Measurements from ENCODE around the gene PARD3. TPM values are rescaled to one million over a fixed set of nuclear protein-coding genes. Genes with fewer than 3 reads are reported as not detected.

Gene PARD3
- total RNA-seq, 1 donor from 2014 or later = 1.7 TPM

DNA sequence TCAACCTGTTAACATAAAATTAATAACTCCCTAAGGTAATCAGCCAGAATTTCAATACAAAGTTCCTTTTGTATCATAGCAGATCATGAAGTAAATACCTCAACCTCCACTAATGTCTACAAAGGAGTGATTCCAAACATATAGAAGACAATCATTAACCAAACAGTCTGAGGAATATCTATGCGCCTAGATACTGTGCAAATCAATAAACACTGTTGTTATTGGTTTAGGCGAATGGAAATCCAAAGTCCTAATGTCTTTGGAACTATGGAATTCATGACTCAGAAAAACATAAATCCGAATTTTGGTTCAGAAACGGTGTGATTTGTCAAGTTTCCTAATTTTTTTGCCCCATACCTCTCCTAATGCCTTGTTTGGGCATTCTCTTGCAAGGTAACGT, 469.7 kb downstream of the PARD3 start:
- Mint-ChIP-seq H3K4me3 (no peak overlapping the region), H3K27ac (no peak overlapping the region), H3K36me3 (ENCODE audit: low read depth) (no peaks in the 10 kb centered on the region), H3K27me3 (ENCODE audit: insufficient read depth) (no peaks in the 10 kb centered on the region), H3K4me1 (ENCODE audit: low read depth) (no peaks in the 10 kb centered on the region), H3K9me3 (no peaks in the 10 kb centered on the region)
- intact Hi-C loops (cut with micrococcal nuclease) = no loop called here
- no peak for DNase-seq (ENCODE audit: low spot score)

DNA sequence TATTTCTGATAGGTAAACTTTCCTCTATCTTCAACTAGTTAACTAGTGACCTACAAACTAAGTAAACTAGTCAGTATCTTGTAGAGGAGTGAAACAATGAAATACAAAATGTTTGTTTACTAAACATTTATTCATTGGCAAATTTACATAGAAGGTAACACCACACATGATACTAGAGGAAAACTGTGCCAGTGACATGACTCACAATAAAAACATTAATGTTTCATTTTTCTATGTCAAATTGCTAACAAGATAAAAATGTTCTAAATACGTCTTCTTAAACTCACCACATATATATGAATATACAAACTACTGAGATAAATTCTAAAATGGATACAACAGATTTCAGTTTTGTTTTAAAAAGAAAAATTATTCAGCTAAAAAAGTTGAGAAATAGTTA, 471.3 kb downstream of the PARD3 start:
- Mint-ChIP-seq H3K4me1 (ENCODE audit: low read depth) (no peaks in the 10 kb centered on the region), H3K9me3 (no peaks in the 10 kb centered on the region), H3K27me3 (ENCODE audit: insufficient read depth) (no peaks in the 10 kb centered on the region), H3K36me3 (ENCODE audit: low read depth) (no peaks in the 10 kb centered on the region), H3K4me3 (no peak overlapping the region), H3K27ac (no peak overlapping the region)
- intact Hi-C loops (cut with micrococcal nuclease) = no loop called here
- DNase-seq (ENCODE audit: low spot score) = no peak

DNA sequence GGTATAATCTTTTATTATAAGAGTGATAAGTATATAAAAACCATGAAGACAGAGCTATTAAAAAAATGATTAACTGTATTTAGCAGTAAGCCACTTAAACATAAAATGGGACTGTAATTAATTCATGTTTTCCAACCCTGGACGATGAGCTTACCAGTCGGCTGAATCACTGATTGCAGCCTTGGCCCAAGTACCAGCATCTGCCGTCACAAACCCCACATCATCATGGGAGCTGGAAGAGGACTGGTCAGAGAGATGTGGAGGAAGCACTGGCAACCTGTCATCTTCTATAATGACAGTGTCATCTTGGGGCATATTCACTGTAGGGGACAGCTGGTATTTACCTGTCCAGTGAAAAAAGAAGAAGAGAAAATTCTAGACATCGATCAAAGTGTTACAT, 473.6 kb downstream of the PARD3 start:
- intact Hi-C loops (cut with micrococcal nuclease) = no loop called here
- no peak overlapping the region for H3K4me3 Mint-ChIP-seq
- no peaks in the 10 kb centered on the region for H3K9me3 Mint-ChIP-seq
- no peaks in the 10 kb centered on the region for H3K4me1 Mint-ChIP-seq (ENCODE audit: low read depth)
- H3K36me3 Mint-ChIP-seq (ENCODE audit: low read depth) = no peaks in the 10 kb centered on the region
- no peak overlapping the region for H3K27ac Mint-ChIP-seq
- no peak for DNase-seq (ENCODE audit: low spot score)
- no peaks in the 10 kb centered on the region for H3K27me3 Mint-ChIP-seq (ENCODE audit: insufficient read depth)

- no peaks in the 10 kb centered on the region for H3K9me3 Mint-ChIP-seq
- no peaks in the 10 kb centered on the region for H3K36me3 Mint-ChIP-seq (ENCODE audit: low read depth)
- DNase-seq (ENCODE audit: low spot score) = no peak
- H3K27me3 Mint-ChIP-seq (ENCODE audit: insufficient read depth) = no peaks in the 10 kb centered on the region
- intact Hi-C loops (cut with micrococcal nuclease) = no loop called here
- no peak overlapping the region for H3K27ac Mint-ChIP-seq
- H3K4me3 Mint-ChIP-seq = no peak overlapping the region
- H3K4me1 Mint-ChIP-seq (ENCODE audit: low read depth) = no peaks in the 10 kb centered on the region
These were observed 474.2 kb downstream of the PARD3 start for GRCh38 chr10:34340934-34341333.

- Mint-ChIP-seq H3K36me3 (ENCODE audit: low read depth) (no peaks in the 10 kb centered on the region), H3K4me1 (ENCODE audit: low read depth) (no peaks in the 10 kb centered on the region), H3K27me3 (ENCODE audit: insufficient read depth) (no peaks in the 10 kb centered on the region), H3K4me3 (no peak overlapping the region), H3K9me3 (no peaks in the 10 kb centered on the region), H3K27ac (no peak overlapping the region)
- intact Hi-C loops (cut with micrococcal nuclease) = no loop called here
- DNase-seq (ENCODE audit: low spot score) = no peak
These were observed 475.1 kb downstream of the PARD3 start for GRCh38 chr10:34339816-34340553.

DNA sequence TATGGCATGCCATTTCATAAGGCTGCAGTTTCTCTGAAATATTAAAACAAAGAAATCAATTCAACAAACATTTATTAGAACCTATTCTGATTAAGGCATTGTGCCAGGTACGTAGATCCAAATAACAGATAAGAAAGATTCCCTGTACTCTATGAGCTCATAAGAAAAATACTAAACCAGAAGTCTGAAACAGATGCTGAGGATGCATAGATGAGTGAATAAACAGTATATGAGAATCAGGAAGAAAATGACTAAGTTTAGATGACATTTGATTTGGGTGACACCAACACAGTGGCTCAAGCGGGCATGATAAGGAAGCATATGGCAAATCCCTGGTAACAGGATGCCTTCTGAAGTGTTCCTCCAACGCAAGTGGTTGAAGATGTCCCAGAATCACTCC, 477.2 kb downstream of the PARD3 start:
- no peak overlapping the region for H3K4me3 Mint-ChIP-seq
- no peaks in the 10 kb centered on the region for H3K36me3 Mint-ChIP-seq (ENCODE audit: low read depth)
- no peak for DNase-seq (ENCODE audit: low spot score)
- H3K4me1 Mint-ChIP-seq (ENCODE audit: low read depth) = no peaks in the 10 kb centered on the region
- H3K9me3 Mint-ChIP-seq = no peaks in the 10 kb centered on the region
- H3K27ac Mint-ChIP-seq = no peak overlapping the region
- peaks cover 3% of the 10 kb centered on the region for H3K27me3 Mint-ChIP-seq (ENCODE audit: insufficient read depth)
- intact Hi-C loops (cut with micrococcal nuclease) = no loop called here

DNA sequence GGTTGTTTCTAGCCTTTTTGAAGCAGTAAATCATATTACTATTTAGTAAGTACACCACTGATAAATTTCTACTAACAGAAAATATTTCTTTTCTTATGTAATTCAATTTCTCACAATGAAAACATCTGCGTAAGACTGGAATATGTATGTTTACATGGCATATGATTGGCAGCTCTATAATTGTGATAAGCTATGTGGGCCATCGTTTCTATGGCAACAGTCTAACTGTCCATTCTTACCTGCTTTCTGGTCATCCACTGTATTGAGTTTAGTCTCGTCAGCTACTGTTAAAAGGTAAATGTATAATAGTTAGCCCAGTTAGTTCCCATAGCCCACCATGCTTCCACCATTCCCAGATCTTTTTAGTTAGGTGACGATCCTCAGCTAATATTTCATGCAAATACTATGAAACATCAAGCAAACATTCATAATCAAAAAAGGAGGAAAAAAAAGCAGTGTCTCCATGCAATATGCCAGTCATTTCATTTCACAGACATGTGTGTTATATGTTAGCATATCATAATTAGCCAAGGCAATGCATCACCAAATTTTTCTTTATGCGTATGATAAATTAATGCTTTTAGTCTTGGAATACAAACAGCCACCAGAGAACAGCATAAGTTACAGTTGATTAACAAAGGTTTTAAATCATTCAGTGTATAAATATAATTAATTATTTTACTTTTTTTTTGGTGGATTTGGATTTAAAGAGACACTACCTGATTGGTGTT, 479.0 kb downstream of the PARD3 start:
- Mint-ChIP-seq H3K27me3 (ENCODE audit: insufficient read depth) (peaks cover 3% of the 10 kb centered on the region), H3K4me3 (no peak overlapping the region), H3K27ac (no peak overlapping the region), H3K4me1 (ENCODE audit: low read depth) (no peaks in the 10 kb centered on the region), H3K9me3 (no peaks in the 10 kb centered on the region), H3K36me3 (ENCODE audit: low read depth) (no peaks in the 10 kb centered on the region)
- intact Hi-C loops (cut with micrococcal nuclease) = no loop called here
- DNase-seq (ENCODE audit: low spot score) = no peak

GRCh38 chr10:34334908-34335307, 480.2 kb downstream of the PARD3 start:
- no peak for DNase-seq (ENCODE audit: low spot score)
- Mint-ChIP-seq H3K4me1 (ENCODE audit: low read depth) (no peaks in the 10 kb centered on the region), H3K27ac (no peak overlapping the region), H3K36me3 (ENCODE audit: low read depth) (no peaks in the 10 kb centered on the region), H3K9me3 (no peaks in the 10 kb centered on the region), H3K27me3 (ENCODE audit: insufficient read depth) (peaks cover 3% of the 10 kb centered on the region), H3K4me3 (no peak overlapping the region)
- intact Hi-C loops (cut with micrococcal nuclease) = no loop called here

GRCh38 chr10:34333513-34333912, 481.6 kb downstream of the PARD3 start:
- Mint-ChIP-seq H3K27ac (no peak overlapping the region), H3K4me3 (no peak overlapping the region), H3K9me3 (no peaks in the 10 kb centered on the region), H3K36me3 (ENCODE audit: low read depth) (no peaks in the 10 kb centered on the region), H3K4me1 (ENCODE audit: low read depth) (no peaks in the 10 kb centered on the region), H3K27me3 (ENCODE audit: insufficient read depth) (peaks cover 3% of the 10 kb centered on the region)
- intact Hi-C loops (cut with micrococcal nuclease) = no loop called here
- DNase-seq (ENCODE audit: low spot score) = no peak

GRCh38 chr10:34327184-34327583, 487.9 kb downstream of the PARD3 start:
- Mint-ChIP-seq H3K27me3 (ENCODE audit: insufficient read depth) (peaks cover 1% of the 10 kb centered on the region), H3K27ac (no peak overlapping the region), H3K4me1 (ENCODE audit: low read depth) (no peaks in the 10 kb centered on the region), H3K36me3 (ENCODE audit: low read depth) (no peaks in the 10 kb centered on the region), H3K9me3 (no peaks in the 10 kb centered on the region), H3K4me3 (no peak overlapping the region)
- no peak for DNase-seq (ENCODE audit: low spot score)
- intact Hi-C loops (cut with micrococcal nuclease) = no loop called here

GRCh38 chr10:34323192-34323591, 491.9 kb downstream of the PARD3 start:
- Mint-ChIP-seq H3K36me3 (ENCODE audit: low read depth) (no peaks in the 10 kb centered on the region), H3K4me1 (ENCODE audit: low read depth) (no peaks in the 10 kb centered on the region), H3K9me3 (no peaks in the 10 kb centered on the region), H3K27me3 (ENCODE audit: insufficient read depth) (peaks cover 1% of the 10 kb centered on the region), H3K27ac (no peak overlapping the region), H3K4me3 (no peak overlapping the region)
- no peak for DNase-seq (ENCODE audit: low spot score)
- intact Hi-C loops (cut with micrococcal nuclease) = no loop called here

DNA sequence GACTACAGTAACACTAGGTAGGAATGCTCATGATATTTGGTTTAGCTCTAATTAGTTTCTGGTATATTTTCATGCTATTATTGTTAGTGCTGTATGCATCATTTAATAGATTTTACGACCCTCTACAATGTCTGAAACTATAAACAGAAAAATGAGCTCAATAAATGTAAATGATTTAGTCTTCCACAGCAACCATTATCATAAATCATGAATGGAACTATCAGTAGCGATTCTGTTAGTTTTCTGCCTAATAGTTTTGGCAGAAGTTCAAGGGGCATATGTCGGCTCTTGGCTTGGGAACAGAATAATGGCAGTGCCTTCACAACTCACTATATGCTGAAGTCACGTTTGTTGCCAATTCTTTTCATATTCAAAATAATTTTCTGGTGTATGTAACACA, 494.8 kb downstream of the PARD3 start:
- H3K36me3 Mint-ChIP-seq (ENCODE audit: low read depth) = no peaks in the 10 kb centered on the region
- no peaks in the 10 kb centered on the region for H3K4me1 Mint-ChIP-seq (ENCODE audit: low read depth)
- H3K27ac Mint-ChIP-seq = no peak overlapping the region
- intact Hi-C loops (cut with micrococcal nuclease) = no loop called here
- no peaks in the 10 kb centered on the region for H3K9me3 Mint-ChIP-seq
- H3K27me3 Mint-ChIP-seq (ENCODE audit: insufficient read depth) = no peaks in the 10 kb centered on the region
- no peak for DNase-seq (ENCODE audit: low spot score)
- no peak overlapping the region for H3K4me3 Mint-ChIP-seq

DNA sequence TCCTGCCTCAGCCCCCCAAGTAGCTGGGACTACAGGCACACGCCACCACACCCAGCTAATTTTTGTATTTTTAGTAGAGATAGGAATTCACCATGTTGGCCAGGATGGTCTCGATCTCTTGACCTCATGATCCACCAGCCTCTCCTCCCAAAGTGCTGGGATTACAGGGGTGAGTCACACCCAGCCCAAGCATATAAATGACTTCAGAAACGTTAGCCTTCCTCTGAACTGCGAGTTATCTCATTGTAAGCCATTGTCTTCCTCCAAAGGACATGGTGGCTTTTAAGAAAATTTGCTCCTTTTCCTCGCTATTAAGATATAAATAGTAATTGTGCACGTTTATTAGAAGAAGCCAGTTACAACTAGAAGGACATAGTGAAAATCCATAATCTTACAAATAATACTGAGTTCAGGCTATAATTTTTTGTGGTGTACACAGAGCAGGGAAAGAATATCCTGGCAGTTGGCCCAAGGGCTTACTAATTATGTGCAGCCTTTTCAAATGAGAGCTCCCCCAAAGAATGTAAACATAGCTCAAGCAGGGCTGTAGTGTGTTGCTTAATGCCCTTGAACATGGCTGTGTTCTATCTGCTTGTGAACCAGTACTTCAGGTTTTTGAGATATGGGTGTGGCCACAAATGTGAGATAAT, 495.8 kb downstream of the PARD3 start:
- DNase-seq (ENCODE audit: low spot score) = no peak
- no peaks in the 10 kb centered on the region for H3K36me3 Mint-ChIP-seq (ENCODE audit: low read depth)
- no peaks in the 10 kb centered on the region for H3K27me3 Mint-ChIP-seq (ENCODE audit: insufficient read depth)
- H3K9me3 Mint-ChIP-seq = no peaks in the 10 kb centered on the region
- intact Hi-C loops (cut with micrococcal nuclease) = no loop called here
- H3K27ac Mint-ChIP-seq = no peak overlapping the region
- H3K4me3 Mint-ChIP-seq = no peak overlapping the region
- no peaks in the 10 kb centered on the region for H3K4me1 Mint-ChIP-seq (ENCODE audit: low read depth)

Measured in activated T-helper 1 cell treated with anti-CD3 and anti-CD28 coated beads, Interleukin-12 subunit alpha, Interleukin-12 subunit beta, Interleukin-2, Interleukin-4 antibody, amounts not matched to agents 30 ng/mL and 10 ng/mL and 1 ng/mL, durations not matched to agents 14 hours and 24 hours and 36 hours (primary cell).